ENCODE measurements around the gene PTPRU.
A peak's percentile ranks its signal among the peaks of the same experiment; 100 is the strongest.

The PTPRU gene

DNA sequence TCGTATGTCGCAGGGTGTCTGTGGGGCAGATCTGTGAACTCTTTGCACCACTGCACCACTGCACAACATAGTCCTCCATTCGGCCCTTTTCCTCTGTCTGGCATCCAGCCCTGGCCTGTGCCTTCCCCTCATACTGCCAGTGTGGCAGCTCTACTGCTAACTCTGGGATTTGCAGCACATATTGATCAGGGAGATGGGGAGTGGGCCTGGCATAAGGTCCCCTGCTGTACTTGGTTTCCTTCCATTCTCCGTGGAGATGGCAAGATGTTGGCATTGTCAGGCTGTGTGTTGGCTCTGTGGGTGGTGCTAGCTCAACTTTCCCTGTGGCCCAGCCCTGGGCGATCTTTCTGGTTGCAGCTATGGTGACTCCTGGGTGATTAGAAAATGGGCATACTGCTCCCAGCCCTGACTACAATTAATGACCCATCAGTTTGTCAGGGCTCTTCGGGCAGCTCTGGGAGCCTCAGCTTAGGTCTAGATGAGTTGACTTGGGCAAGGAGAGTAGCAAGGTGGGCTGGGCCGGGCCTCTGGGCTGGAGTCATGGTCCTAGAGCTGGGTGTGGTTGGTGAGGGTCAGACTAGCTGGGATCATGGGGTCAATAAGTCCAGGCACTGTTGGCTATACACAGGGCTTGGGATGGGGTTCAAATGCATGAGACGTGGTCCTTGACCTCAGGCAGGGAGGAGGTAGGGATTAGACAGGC is 11.4 kb downstream of the PTPRU start:
- no peak for DNase-seq

DNA sequence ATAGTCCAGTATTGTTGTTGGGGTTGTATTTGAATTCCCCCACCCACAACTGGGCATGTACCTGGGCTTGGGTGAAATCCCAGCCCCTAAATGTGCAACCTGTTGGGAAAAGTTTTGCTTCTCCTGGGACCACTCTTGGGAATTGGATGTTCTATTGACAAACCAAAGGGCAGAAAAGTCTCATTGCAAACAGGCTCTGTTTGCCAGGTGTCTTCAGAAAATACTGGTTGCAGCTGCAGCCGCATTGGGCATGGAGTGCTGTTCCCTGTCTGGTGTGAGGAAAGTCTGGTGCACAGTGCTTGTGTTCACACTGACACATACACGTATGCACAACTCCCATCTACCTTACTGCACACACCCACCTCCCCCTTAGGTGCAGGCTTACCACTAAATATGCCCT is 12.1 kb downstream of the PTPRU start:
- no peak for DNase-seq

DNA sequence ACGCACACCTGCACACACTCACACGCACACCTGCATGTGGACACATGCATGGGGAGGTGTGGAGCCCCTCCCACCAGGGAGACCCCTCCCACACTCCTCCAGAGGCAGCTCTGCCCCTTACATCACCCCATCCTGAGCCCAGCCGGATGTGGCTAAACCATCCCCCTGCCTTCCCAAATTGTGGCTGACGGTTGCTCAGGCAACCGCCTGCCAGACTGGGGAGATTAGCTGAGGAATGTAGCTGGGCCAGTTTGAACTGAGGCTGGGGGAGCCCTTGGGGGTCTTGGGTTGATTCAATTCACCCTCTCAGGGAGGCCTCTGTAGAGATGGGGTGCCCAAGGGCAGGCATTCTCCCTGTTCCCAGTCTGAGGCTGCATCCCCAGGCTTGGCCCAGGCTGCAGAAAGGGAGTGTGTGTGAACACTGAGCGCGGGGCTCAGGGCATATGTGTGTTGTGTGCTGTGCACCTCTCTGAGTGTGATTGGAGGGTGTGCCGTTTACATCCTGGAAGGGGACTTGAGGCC is 12.9 kb downstream of the PTPRU start:
- DNase-seq = no peak

DNA sequence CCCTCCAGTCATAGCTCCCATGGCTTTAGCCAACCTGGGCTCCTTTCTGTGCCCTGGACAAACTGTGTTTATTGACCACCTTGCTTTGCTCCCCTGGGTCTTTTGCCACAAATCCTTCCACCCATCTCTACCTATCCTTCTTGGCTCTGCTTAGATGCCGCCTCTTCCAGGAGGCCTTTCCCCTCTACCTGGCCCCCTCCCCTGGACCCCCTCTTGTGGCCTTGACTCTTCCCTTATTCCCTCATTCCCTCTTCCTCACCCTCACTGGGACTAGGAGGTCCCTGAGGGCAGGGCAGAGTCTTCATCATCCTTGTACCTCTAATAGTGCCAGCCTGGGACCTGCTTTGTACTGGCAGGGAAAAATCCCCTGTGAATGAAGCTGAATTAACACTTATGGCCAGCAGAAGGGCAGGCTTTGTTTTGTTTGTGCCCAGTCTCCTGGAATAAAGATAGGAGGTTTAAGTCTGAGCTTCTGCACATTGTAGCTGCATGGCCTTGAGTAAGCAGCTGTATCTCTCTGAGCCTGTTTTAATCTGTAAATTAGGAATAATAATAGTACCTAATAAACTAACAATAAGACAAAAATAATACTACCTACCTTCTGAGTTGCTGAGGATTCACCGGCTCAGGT is 13.7 kb downstream of the PTPRU start:
- no peak for DNase-seq

DNA sequence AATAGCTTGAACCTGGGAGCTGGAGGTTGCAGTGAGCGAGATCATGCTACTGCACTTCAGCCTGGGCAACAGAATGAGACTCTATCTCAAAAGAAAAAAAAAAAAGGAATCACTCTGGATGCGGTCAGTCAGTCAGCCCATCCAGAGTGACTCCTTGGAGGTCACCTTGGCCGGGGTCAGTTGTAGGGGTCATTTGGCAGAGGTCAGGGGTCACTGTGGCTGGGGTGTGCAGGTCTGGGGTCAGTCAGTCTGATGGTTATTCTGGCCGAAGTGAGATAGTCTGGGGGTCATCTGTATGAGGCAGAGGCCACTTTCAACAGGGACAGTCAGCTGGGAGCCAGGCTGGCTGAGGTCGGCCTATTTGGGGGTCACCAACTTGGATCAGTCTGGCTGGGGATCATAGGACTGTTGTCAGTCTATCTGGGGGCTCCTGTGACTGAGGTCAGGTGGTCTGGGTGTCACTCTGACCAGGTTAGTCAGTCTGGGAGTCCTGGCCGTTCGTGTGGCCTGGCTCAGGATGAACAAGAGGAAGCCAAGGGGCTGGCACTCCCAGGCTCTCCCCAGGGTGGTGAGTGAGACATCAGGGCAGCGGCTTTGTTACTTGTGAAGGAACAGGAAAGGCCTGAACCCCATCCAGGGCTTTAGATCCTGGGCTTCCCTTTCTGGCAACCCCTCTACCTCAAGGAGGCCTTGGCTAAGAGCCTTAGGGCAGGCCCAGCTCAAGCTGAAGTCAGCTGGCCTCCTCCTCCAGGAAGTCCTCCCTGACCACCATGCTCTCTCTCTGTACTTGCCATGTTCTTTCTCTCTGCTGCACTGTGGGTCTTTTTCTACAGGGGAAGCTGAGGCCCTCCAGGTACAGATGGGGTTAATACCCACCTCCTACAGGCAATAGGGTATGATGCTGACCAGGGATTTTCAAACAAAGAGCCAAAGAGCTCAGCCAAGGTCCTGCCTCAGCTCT is 15.1 kb downstream of the PTPRU start:
- no peak for DNase-seq

DNA sequence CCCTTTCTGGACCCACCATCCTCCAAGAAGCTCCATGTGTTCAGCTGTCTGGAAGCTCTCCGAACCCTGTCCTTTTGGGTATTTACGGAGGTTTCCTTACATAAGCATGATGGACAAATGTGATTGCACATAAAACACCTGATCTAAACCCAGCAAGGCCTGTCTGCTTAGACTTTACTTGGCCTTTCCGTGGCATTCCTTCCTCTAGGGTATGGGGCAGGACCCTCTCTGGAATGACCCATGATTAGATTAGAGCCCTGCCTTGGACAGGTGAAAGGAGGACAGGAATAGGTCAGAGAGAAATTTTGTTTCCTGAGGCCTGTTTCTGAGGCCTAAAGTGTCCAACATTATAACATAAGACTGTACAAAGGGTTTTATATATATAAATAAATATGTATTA is 16.9 kb downstream of the PTPRU start:
- DNase-seq = no peak

DNA sequence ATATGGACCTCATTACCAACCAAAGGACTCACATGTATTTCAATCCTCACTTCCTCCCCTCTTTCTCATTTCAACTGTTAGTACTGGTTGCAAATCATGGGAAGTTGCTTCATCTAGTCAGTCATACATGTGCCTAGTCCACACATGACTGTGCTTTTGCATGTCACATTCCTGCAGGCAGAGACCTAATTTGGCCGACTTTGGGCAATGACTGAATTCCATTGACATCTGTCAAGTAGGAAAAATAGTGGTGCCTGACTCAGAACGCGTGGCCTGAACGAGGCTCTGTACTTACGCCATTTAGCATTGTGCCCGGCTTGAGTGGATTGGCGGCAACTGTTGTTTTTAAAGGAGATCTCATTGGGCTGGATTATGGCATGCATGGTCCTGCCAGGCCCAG is 18.0 kb downstream of the PTPRU start:
- no peak for DNase-seq

DNA sequence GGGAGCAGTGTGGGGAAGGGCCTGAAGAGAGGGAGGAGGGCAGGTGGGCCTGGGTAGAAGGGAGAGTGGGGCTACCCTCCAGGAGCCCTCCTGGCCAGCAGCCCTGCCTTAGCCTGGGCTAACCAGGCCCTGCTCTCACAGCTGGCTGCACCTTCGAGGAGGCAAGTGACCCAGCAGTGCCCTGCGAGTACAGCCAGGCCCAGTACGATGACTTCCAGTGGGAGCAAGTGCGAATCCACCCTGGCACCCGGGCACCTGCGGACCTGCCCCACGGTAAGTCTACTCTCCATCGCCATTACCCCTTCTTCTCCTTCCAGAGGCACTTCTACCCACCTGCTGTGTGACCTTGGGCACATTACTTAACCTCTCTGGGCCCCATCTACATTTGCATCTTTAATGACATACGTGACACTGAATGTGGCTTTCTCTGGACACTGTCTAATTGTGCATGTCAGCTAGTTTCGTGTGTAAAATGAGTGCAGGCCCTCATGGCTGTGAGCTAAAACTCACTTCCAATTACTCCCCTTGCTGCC is 18.9 kb downstream of the PTPRU start:
- DNase-seq = no peak

DNA sequence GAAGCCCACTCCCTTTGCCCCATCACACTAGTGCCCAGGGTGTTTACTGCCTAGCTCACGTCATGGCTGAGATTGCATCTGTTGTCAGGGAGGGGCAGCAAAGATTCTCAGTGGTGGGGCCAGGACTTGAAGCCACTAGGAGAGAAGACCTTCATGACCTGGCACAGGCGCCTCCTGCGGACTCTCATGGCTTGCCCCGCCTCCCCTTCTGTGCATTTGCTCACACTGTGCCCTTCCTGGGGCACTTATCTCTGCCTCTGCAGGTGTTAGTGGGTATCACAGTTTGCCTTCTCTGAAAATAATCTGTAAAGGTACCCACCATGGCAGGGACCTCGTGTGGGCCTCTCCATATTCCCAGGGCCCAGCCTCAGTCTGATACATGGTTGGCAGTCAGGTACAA is 20.1 kb downstream of the PTPRU start:
- no peak for DNase-seq

DNA sequence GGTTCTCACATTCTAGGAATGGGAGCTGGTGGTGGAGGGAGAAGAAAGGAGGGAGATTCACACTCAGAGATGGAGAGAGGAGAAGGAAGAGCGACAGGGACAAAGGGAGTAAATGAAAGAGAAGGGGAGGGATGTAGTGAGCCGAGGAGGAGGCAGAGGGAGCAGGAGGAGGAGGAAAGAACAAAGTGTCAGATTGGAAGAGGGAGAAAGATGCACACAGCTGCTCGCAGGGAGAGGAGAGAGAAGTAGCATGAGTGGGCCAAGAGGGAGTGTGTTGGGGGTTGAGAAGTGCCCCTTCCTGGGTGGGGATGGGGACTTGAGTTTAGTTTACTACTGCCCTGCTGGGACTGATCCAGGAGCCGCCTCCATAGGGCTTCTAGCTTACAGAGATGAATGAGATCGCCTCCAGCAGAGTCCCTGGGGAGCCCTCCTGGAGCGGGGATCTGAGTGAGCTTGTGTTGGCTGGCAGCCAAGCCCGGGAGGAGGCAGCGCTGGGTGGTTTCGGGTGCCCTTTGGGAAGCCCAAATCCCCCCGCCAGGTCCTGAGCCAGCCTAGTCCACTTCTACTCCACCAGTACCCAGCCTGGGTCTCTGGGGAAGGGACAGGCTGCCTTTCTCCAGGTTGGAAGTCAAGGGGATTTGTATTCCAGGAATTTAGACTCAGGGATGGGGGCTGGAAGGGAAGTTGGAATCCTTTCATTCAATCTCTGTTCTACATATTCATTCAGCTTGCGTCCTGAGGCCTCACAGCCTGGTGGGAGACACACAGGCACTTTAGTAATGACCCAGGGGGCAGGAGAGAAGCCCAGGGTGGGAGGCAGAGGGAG is 20.9 kb downstream of the PTPRU start:
- DNase-seq = no peak

DNA sequence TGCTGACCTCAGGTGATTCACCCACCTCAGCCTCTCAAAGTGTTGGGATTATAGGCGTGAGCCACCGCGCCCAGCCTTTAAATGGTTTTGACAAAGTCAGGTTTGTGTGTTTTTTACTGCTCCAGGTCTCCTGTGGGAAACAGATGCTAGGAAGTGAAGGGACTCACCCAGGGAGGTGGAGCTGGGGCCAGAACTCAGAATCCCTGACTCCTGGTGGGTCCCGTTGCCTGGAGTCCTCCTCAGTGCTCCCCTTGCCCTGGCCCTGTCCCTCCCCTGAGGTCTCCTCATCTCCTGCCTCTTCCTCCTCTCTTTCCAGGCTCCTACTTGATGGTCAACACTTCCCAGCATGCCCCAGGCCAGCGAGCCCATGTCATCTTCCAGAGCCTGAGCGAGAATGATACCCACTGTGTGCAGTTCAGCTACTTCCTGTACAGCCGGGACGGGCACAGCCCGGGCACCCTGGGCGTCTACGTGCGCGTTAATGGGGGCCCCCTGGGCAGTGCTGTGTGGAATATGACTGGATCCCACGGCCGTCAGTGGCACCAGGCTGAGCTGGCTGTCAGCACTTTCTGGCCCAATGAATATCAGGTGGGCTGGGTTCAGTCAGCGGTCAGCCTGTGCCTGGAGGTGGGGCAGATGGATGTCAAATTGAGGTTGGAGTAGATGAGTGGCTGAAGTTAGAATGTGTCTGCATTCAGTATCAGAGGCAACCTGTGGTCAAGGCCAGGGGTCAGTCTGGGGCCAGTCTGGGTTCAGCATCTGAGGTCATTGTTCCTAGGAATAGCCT is 22.1 kb downstream of the PTPRU start:
- no peak for DNase-seq

DNA sequence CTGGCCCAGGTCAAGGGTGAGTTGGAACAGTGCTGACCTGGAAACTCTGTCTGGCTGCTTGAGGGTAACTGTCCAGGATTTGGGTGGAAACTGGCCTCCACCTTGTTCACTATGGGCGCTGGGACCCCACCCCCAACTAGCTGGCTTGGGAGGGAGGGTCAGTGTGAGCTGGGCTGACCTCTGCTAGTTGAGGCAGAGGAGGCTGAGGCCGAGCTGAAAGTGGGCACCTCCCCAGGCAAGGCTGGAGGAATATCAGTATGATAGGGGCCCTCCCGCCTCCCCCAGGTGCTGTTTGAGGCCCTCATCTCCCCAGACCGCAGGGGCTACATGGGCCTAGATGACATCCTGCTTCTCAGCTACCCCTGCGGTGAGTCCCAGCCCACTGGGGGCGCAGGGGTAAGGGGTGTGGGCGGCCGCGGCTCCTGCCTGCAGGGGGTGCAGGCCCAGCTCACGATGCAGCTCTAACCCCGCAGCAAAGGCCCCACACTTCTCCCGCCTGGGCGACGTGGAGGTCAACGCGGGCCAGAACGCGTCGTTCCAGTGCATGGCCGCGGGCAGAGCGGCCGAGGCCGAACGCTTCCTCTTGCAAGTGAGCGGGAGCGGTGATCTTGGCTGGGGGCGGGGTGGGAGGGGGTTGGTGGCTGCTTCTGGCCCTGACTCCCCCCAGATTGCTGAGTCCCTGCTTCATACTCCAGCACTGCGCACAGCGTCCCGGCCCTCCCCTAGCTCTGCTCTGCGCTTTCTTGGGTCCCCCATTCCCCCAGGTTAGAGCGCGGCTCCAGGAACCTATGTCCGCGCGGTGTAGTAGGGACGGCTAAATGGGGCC is 22.9 kb downstream of the PTPRU start:
- DNase-seq = no peak

DNA sequence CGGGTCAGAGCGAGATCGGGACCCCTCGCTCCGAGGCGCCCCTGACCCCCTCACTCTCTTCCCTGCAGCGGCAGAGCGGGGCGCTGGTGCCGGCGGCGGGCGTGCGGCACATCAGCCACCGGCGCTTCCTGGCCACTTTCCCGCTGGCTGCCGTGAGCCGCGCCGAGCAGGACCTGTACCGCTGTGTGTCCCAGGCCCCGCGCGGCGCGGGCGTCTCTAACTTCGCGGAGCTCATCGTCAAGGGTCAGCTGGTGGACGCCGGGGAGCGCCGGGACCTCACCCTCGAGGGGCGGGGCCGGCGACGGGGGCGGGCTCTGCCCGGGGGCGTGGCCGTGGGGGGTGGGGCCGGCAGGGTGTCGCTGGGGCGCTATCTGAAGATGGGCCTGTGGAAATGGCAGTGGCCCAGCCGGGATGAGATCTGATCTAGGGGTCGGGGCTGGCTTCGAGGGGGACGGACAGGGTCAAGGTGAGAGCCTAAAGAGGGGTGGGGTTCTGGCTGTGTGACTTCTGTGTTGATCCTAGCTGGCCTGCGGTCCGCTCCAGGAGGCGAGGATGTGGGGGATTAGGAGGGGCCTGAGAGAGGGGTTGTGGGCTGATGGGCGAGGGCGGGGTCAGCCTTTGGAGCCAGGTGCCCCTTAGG is 23.6 kb downstream of the PTPRU start:
- peak; percentile 32 for DNase-seq

DNA sequence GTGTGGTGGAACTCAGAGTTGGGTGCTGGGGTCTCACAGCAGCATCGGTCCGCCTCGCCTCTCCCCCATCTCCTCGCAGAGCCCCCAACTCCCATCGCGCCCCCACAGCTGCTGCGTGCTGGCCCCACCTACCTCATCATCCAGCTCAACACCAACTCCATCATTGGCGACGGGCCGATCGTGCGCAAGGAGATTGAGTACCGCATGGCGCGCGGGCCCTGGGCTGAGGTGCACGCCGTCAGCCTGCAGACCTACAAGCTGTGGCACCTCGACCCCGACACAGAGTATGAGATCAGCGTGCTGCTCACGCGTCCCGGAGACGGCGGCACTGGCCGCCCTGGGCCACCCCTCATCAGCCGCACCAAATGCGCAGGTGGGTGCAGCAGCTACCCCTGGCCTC is 24.2 kb downstream of the PTPRU start:
- no peak for DNase-seq

DNA sequence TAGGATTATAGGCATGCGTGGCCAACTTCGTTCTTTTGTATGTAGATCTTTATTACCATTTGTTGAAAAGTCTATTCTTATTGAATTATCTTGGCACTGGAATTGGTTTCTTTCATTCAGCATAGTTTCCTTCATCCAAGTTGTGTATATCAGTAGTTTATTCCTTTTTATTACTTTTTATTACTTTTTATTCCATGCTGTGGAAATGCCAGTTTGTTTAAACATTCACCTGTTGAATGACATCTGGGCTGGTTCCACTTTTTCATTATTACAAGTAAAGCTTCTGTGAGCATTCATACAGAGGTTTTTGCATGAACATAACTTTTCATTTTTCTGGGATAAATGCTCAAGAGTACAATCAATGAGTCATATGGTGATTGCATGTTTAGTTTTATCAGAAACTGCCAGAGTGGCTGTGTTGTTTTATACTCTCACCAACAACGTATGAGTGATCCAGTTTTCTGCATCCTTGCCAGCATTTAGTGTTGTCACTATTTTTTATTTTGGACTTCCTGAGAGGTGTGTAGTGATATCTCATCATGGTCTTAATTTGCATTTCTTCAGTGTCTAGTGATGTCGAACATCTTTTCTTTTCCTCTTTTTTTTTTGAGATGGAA is 28.6 kb downstream of the PTPRU start:
- no peak for DNase-seq

DNA sequence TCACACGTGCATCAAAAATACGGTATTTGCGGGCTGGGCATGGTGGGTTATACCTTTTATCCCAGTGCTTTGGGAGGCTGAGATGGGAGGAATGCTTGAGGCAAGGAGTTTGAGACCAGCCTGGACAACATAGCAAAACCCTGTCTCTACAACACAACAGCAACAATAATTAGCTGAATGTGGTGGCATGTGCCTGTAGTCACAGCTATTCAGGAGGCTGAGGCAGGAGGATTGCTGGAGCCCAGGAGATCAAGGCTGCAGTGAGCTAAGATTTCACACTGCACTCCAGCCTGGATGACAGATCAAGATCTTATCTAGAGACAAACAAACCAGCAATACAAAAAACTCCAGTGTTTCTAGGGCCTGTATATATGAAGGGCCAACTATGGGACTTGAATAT is 30.6 kb downstream of the PTPRU start:
- no peak for DNase-seq

DNA sequence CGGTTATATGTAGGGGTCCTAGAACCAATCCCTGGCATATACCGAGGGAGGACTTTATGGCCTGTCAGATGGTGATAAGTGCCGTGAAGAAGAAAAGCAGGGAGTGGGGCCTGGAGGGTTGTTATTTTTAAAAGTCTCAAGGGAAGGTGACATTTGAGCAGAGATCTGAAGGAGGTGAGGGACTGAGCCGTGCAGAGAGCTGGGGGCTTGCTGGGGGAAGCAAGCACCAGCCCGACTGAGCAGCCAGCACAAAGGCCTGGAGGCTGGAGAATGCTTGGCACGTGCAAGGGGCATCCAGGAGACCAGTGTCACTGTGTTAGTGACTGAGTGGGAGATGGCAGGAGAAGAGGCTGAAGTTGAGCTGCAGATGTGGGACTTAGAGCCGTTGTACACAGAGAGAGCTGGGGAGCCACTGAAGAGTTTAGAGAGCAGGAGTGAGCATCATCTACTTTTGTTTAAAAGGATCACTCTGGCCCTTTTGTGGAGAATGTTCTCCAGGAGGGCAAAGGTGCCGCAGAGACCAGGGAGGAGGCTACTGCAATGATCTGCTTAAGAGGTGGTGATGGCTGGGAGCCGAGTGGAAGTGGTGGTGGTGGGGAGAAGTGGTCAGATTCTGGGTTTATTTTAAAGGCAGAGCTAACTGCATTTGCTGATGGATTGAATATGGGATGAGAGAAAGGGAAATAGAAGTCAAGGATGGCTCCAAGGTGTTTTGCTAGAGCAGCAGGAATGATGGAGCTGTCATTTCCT is 31.2 kb downstream of the PTPRU start:
- no peak for DNase-seq

DNA sequence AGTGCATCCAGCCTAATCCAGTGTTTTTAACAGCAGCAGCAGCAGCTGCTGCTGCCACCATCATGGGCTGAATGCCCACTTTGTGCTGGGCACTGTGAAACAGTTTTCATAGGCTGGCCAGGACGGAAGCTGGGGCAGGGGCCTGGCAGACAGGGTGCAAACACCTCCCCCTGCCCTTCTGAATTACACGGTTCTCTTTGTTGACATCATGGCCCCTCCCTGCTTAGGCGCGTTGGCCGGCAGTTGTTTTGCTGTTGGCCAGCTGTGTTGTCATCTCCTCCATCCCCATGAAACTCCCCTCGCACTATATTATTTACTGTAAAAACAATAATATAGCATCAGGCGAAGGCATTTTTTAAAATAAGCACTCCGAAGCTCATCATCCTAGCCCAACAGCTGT is 33.1 kb downstream of the PTPRU start:
- DNase-seq = no peak
